Measurements from ENCODE around the gene ITCH. TPM values are rescaled to one million over a fixed set of nuclear protein-coding genes. Genes with fewer than 3 reads are reported as not detected.

ITCH gene
- total and polyA plus RNA-seq, 2 donors (not counting 3 experiments of a cell fraction or from before 2014, with no cell fraction given), result 6.4 to 57.4 TPM

- no peaks in the 10 kb centered on the region for H3K9me3 ChIP-seq (replicated peaks; ENCODE audit: control insufficient read depth, insufficient read depth, low read length)
- H2AFZ ChIP-seq (ENCODE audit: low read depth, low read length), result no peak overlapping the region
- no peak overlapping the region for H3K9ac ChIP-seq (replicated peaks; ENCODE audit: extremely low read depth, insufficient read depth, low read length)
- no peak overlapping the region for H3K27ac ChIP-seq (ENCODE audit: insufficient read depth, low read depth, low read length)
- H4K20me1 ChIP-seq (replicated peaks; ENCODE audit: control insufficient read depth, extremely low read depth, insufficient read depth, low read length), result no peaks in the 10 kb centered on the region
- no peaks in the 10 kb centered on the region for H3K27me3 ChIP-seq (ENCODE audit: control insufficient read depth in 2 of 2, insufficient read depth in 2 of 2, low read length in 2 of 2)
- DNase-seq (ENCODE audit: low read depth, low spot score) (peak; percentile 32), FAIRE-seq (no peak)
- peaks cover 2% of the 10 kb centered on the region for H3K79me2 ChIP-seq (ENCODE audit: control insufficient read depth, insufficient read depth, low read length)
- POLR2A ChIA-PET, result interaction anchor here (0.7 kb wide), 1 partner anchor 21 kb away, joined by 3 read pairs; the partner anchor contains the start of gene DYNLRB1
- intact Hi-C loops (cut with micrococcal nuclease) (no loop called here), dilution Hi-C loops (cut with MboI; ENCODE audit: extremely low pct_ligation_motif_present, low sequenced_read_pairs) (no loop called here)
- H3K4me2 ChIP-seq (ENCODE audit: insufficient read depth, low read length), result no peak overlapping the region
- H3K4me1 ChIP-seq (ENCODE audit: control insufficient read depth, extremely low read depth, insufficient read depth, low read length), result no peaks in the 10 kb centered on the region
- H3K4me3 ChIP-seq (replicated peaks in 1 of 3; ENCODE audit: insufficient read depth in 1 of 3, low read depth in 1 of 3, low read length in 3 of 3), result no peak overlapping the region
- TF ChIP-seq POLR2A (IDR thresholded peaks at IDR 0.05; ENCODE audit: low read depth, low read length) (no peak), CTCF (IDR thresholded peaks at IDR 0.05; ENCODE audit: extremely low read depth in 1 of 2, insufficient read depth in 1 of 2, low read depth in 1 of 2, low read length in 2 of 2) (peak; percentile 43 to 57)
- H3K9me1 ChIP-seq (replicated peaks; ENCODE audit: control insufficient read depth, extremely low read depth, insufficient read depth, low read length), result no peaks in the 10 kb centered on the region
- CTCF ChIA-PET, result interaction anchor here (0.5 to 5.6 kb wide), 14 partner anchors 20 to 346 kb away, joined by 3 to 53 read pairs (median 4); partner anchors contain the start of genes DYNLRB1 and MAP1LC3A
- peaks cover 15 to 49% of the 10 kb centered on the region in 2 experiments for H3K36me3 ChIP-seq (ENCODE audit: control insufficient read depth in 2 of 2, extremely low read depth in 1 of 2, insufficient read depth in 2 of 2, low read length in 2 of 2)
- no TSS peak for BruUV-seq (replicated peaks)
Observed at GRCh38 chr20:34536798-34537394, 173.8 kb downstream of the ITCH start.

GRCh38 chr20:34537651-34538050, 174.6 kb downstream of the ITCH start:
- FAIRE-seq, result no peak
- intact Hi-C loops (cut with micrococcal nuclease), result loop anchor here (1.0 kb wide), 2 partner anchors 171 to 231 kb away; no protein-coding TSS in a partner anchor
- TF ChIP-seq GATA2 (IDR thresholded peaks at IDR 0.05; ENCODE audit: insufficient read depth, insufficient read length, low read depth, low read length) (no peak), MAX (IDR thresholded peaks at IDR 0.05; ENCODE audit: insufficient read depth, insufficient read length) (no peak), MYC (IDR thresholded peaks at IDR 0.05; ENCODE audit: low read depth, low read length) (no peak), FOS (IDR thresholded peaks at IDR 0.05; ENCODE audit: borderline replicate concordance, insufficient read depth, low read length) (no peak), CTCF (IDR thresholded peaks at IDR 0.05; ENCODE audit: extremely low read depth in 1 of 2, insufficient read depth in 1 of 2, low read depth in 1 of 2, low read length in 2 of 2) (no peak), POLR2A (IDR thresholded peaks at IDR 0.05; ENCODE audit: low read depth, low read length) (no peak)

More at GRCh38 chr20:34537651-34538050, 174.6 kb downstream of the ITCH start:
- H3K9ac ChIP-seq (replicated peaks; ENCODE audit: extremely low read depth, insufficient read depth, low read length), result no peak overlapping the region
- no peaks in the 10 kb centered on the region for H4K20me1 ChIP-seq (replicated peaks; ENCODE audit: control insufficient read depth, extremely low read depth, insufficient read depth, low read length)
- BruUV-seq (replicated peaks), result no TSS peak
- POLR2A ChIA-PET, result no interaction called here
- peaks cover 2% of the 10 kb centered on the region for H3K79me2 ChIP-seq (ENCODE audit: control insufficient read depth, insufficient read depth, low read length)
- no peaks in the 10 kb centered on the region for H3K27me3 ChIP-seq (ENCODE audit: control insufficient read depth in 2 of 2, insufficient read depth in 2 of 2, low read length in 2 of 2)
- no peaks in the 10 kb centered on the region for H3K9me3 ChIP-seq (replicated peaks; ENCODE audit: control insufficient read depth, insufficient read depth, low read length)
- CTCF ChIA-PET, result interaction anchor here (0.5 to 5.6 kb wide), 17 partner anchors 10 to 347 kb away, joined by 3 to 53 read pairs (median 4); partner anchors contain the start of genes DYNLRB1 and MAP1LC3A
- no peak overlapping the region for H2AFZ ChIP-seq (ENCODE audit: low read depth, low read length)
- no peaks in the 10 kb centered on the region for H3K4me1 ChIP-seq (ENCODE audit: control insufficient read depth, extremely low read depth, insufficient read depth, low read length)
- no peak overlapping the region for H3K4me3 ChIP-seq (replicated peaks in 1 of 3; ENCODE audit: insufficient read depth in 1 of 3, low read depth in 1 of 3, low read length in 3 of 3)
- H3K9me1 ChIP-seq (replicated peaks; ENCODE audit: control insufficient read depth, extremely low read depth, insufficient read depth, low read length), result no peaks in the 10 kb centered on the region
- H3K27ac ChIP-seq (ENCODE audit: insufficient read depth, low read depth, low read length), result no peak overlapping the region
- peaks cover 15 to 47% of the 10 kb centered on the region in 2 experiments for H3K36me3 ChIP-seq (ENCODE audit: control insufficient read depth in 2 of 2, extremely low read depth in 1 of 2, insufficient read depth in 2 of 2, low read length in 2 of 2)
- DNase-seq (ENCODE audit: low read depth, low spot score), result no peak
- dilution Hi-C loops (cut with MboI; ENCODE audit: extremely low pct_ligation_motif_present, low sequenced_read_pairs), result no loop called here
- H3K4me2 ChIP-seq (ENCODE audit: insufficient read depth, low read length), result no peak overlapping the region

Measured in endothelial cell of umbilical vein (primary cell).